ENCODE results near the gene STARD13. TPM values are rescaled to one million over a fixed set of nuclear protein-coding genes. Genes with fewer than 3 reads are reported as not detected.

STARD13 gene
- total and polyA plus RNA-seq, 2 donors: 26.7 to 67.8 TPM

DNA sequence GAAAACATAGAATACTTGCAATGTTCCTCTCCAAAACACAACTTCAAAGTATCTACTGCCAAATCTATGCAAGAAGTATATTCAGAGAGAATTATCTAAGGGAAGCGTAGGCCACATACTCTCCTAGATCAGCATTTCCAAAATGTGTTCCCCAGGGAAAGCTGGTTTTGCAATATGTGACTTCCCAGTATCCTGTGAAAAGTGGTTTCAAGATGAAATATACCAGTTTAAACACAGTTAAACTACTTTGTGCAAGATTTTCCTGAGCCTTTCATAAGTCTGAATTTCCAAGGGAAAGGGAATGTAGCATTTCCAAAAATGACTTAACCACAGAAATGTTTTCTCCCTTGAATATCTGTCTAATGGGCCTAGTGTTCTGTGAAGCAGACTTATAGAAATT, 7.6 kb downstream of the STARD13 start:
- no peaks in the 10 kb centered on the region for H3K4me1 ChIP-seq (ENCODE audit: insufficient read depth)

DNA sequence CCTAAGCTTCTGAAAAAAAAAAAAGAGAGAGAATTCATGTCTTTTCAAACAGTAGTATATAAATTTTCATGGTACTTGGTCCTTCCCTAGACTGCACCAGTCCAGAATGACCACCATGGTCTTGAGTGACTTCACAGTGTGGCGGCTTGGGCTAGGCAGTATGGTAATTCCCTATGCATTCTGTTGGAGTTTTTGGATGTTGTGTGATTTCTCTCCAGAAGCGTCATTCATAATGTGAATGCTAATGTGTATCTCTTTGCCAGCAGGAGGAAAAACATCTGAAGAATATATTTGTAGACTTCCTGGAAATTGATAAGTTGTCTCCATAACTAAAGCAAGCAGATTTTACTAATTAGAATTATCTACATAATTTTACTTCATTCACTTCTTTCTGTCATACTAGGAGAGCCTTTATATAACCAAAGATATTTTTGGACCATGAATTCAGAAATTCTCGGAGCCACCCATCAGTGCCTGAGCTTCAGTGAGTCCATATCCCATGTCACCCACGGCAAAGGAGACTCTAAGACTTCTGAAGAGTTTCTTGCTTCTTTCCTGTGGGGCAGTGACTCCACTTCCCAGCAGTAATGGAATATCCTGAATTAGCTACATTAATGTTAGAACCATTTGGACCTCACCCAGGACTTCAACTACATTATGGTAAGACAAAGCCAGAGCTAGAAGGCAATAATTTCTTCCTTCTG, 8.4 kb downstream of the STARD13 start:
- Histone ChIP-seq H3K4me3 (ENCODE audit: low read depth, low read length) (no peak overlapping the region), H3K27ac (ENCODE audit: low read depth) (no peak overlapping the region), H3K36me3 (ENCODE audit: insufficient read depth) (no peaks in the 10 kb centered on the region), H3K4me1 (ENCODE audit: insufficient read depth) (no peaks in the 10 kb centered on the region)
- no peak for DNase-seq (ENCODE audit: extremely low spot score)
- WGBS: 85% methylated on average over 4 of the region's 4 CpGs

More for the DNA sequence above, 7.6 kb downstream of the STARD13 start:
- DNase-seq (ENCODE audit: extremely low spot score): no peak
- no peaks in the 10 kb centered on the region for H3K36me3 ChIP-seq (ENCODE audit: insufficient read depth)
- no peak overlapping the region for H3K4me3 ChIP-seq (ENCODE audit: low read depth, low read length)
- no peak overlapping the region for H3K27ac ChIP-seq (ENCODE audit: low read depth)
- 78% methylated on average over 1 of the region's 1 CpG for WGBS

DNA sequence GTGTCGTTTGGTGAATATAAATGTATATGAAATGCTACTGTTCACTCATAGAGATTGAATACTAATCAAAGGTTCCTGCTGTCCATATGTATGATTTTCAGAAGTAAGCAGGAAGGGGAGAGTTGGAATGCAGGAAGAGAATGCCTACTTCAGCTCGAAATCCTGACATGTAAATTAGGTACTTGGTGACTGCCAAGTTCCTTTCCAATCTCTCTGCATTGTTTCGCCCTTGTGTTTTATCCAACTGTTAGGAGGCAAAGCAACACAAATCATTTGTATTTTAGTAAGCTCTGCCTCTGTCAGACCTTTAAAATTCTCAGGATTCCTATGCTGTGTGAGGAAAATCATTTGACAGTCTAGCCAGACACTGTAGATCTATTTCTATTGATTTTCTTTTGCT, 9.0 kb downstream of the STARD13 start:
- no peak for DNase-seq (ENCODE audit: extremely low spot score)
- H3K4me1 ChIP-seq (ENCODE audit: insufficient read depth): no peaks in the 10 kb centered on the region
- no peak overlapping the region for H3K27ac ChIP-seq (ENCODE audit: low read depth)
- H3K36me3 ChIP-seq (ENCODE audit: insufficient read depth): no peaks in the 10 kb centered on the region
- WGBS: 39% methylated on average over 3 of the region's 3 CpGs
- no peak overlapping the region for H3K4me3 ChIP-seq (ENCODE audit: low read depth, low read length)

DNA sequence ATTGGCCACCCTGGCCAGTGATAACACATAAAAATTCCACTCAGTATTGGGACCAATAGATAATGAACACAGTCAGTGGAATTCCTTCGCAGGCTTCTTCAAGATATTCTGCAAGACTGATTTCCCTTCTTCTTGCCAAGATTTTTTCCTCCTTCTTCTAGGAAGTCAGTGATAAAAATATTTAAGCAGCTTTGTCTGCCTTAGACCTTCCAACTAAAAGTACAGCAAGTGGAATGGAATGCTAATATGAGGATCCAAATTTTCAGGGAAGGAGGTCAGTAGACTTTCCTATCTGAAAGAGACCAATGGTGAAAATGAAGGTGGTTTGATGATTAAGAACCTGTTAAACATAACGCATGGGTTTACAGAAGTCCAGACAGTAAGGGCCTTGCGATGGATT, 9.6 kb downstream of the STARD13 start:
- 50% methylated on average over 3 of the region's 3 CpGs for WGBS
- Histone ChIP-seq H3K36me3 (ENCODE audit: insufficient read depth) (no peaks in the 10 kb centered on the region), H3K27ac (ENCODE audit: low read depth) (no peak overlapping the region), H3K4me3 (ENCODE audit: low read depth, low read length) (no peak overlapping the region), H3K4me1 (ENCODE audit: insufficient read depth) (peaks cover 1% of the 10 kb centered on the region)
- DNase-seq (ENCODE audit: extremely low spot score): no peak

DNA sequence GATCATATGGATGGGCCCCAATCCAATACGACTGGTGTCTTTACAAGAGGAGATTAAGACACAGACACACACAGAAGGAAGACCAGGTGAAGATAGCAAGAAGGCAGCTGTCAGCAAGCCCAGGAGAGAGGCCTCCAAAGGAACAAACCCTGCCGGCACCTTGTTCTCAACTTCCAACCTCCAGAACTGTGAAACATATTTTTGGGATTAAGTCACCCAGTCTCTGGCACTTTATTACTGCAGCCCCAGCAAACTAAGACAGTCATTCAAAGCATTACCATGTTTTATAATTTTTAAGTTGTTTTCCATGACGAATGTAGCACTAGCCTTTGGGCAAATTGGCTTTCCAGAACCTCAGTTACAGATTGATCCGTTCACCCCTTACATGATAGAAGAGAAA, 11.3 kb downstream of the STARD13 start:
- Histone ChIP-seq H3K4me3 (ENCODE audit: low read depth, low read length) (no peak overlapping the region), H3K4me1 (ENCODE audit: insufficient read depth) (peaks cover 1% of the 10 kb centered on the region), H3K36me3 (ENCODE audit: insufficient read depth) (no peaks in the 10 kb centered on the region), H3K27ac (ENCODE audit: low read depth) (no peak overlapping the region)
- no peak for DNase-seq (ENCODE audit: extremely low spot score)
- WGBS: 84% methylated on average over 4 of the region's 4 CpGs

DNA sequence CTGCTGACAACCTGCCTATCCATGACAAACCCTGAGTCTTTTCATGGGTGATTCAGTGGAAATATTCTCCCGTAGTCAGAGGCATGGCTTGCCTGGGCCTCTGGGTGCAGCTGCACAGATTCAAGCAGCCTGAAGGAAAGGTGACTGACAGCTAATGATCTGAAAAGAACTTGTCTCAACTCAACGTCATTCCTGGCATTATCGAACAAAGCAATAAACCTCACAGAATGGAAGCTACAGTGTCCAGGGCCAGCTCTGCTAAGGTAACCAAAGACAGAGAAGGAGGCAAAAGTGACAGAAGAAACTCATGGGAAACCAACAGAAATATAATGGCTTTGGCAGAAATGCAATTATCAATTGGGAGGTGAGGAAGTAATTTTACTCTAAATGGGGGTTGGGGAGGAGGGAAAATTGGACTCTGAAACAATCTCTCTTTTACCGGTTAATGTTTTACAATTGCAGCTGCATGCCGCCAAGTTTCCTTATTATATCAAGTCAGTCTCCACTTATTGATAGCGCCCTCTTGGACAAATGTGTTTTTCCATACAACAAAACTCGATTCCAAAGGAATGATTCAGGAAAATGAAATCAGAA, 12.9 kb downstream of the STARD13 start:
- Histone ChIP-seq H3K36me3 (ENCODE audit: insufficient read depth) (no peaks in the 10 kb centered on the region), H3K4me1 (ENCODE audit: insufficient read depth) (peaks cover 3% of the 10 kb centered on the region), H3K27ac (ENCODE audit: low read depth) (no peak overlapping the region), H3K4me3 (ENCODE audit: low read depth, low read length) (no peak overlapping the region)
- WGBS: 80% methylated on average over 7 of the region's 7 CpGs
- DNase-seq (ENCODE audit: extremely low spot score): no peak

DNA sequence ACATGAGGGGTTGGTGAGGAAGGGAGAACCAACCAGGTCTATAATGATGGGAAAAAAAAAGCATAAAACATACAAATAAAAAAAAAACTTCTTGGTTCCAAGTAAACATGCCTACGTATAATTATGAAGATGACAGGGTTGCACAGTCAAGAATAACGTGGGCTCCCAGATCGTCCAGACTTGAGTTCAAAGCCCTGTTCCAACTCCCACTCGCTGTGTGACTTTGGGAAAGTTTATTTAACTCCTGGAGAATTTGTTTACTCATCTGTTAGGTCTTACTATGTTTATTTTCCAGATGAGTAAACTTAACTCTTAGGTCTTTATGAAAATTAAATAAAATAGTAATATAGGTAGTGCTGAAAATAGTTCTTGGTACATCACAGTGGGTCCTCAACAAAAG, 13.8 kb downstream of the STARD13 start:
- Histone ChIP-seq H3K27ac (ENCODE audit: low read depth) (no peak overlapping the region), H3K36me3 (ENCODE audit: insufficient read depth) (no peaks in the 10 kb centered on the region), H3K4me3 (ENCODE audit: low read depth, low read length) (no peak overlapping the region), H3K4me1 (ENCODE audit: insufficient read depth) (peaks cover 3% of the 10 kb centered on the region)
- WGBS: 73% methylated on average over 4 of the region's 4 CpGs
- no peak for DNase-seq (ENCODE audit: extremely low spot score)

DNA sequence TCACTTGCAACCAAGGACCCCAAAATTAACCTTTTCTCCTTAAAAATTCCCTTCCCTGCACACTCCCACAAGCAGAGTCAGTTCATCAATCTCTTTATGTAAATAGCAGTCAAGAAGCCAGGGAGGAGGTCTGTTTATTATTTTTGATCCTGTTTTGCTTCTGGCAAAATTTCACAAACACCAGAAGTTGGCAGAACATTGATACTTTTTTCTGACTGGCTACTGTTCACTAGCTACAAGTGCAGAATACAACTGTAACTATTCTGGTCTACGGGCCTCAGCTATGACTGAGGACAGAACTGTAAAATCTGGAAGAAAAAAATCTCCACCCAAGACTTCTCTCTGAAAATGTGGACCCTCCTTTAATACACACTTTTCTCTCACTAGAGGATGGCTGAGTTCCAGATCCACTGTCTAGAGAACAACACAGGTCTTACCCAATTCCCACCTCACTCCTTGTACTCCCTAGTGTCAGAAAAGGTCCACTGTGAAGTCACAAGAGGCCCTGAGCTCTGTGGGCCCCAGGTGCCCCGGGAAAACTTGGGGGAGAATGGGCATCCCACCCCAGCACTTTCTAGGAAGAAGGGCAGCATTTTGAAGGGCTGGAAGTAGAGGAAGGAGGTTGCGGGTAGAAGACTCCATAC, 14.5 kb downstream of the STARD13 start:
- H3K4me3 ChIP-seq (ENCODE audit: low read depth, low read length): no peak overlapping the region
- H3K36me3 ChIP-seq (ENCODE audit: insufficient read depth): no peaks in the 10 kb centered on the region
- DNase-seq (ENCODE audit: extremely low spot score): no peak
- H3K27ac ChIP-seq (ENCODE audit: low read depth): no peak overlapping the region
- 61% methylated on average over 3 of the region's 3 CpGs for WGBS
- peaks cover 3% of the 10 kb centered on the region for H3K4me1 ChIP-seq (ENCODE audit: insufficient read depth)

DNA sequence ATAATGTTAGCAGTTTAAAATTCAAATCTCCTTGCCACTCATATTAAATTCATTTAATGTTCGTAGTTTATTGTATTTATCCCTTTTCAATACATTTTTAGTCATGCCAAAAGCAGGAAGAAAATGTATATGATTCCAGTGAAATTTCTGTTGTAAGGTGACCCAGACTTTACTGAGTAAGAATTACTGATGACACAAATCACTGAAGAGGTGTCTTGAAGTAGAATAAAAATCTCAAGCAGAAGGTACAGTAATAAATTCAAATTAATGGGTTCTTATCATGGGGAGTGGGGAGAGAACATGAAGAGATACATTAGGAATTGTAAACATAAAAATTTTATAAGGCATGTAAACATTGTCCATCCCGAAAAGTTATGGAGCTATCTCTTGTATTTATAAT, 19.9 kb downstream of the STARD13 start:
- peaks cover 1% of the 10 kb centered on the region for H3K4me1 ChIP-seq (ENCODE audit: insufficient read depth)
- 62% methylated on average over 2 of the region's 2 CpGs for WGBS
- no peak for DNase-seq (ENCODE audit: extremely low spot score)

DNA sequence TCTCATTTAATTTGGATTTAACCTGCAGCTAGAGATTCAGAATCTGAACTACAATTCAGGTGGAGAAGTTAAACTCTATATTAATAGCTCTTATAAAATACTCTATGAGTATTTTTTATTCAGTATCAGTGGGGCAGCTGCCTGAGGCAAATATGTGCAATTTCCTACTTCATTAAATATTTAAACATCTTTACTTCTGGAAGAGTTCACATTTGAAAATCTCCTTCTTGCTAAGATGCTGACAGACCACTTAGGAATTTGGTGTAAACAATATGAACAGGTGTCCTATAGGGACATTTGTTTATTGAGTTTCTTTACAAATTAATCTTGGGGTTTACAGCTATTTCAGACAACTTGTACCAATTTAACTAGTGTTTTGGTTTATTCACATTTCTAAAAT, 20.4 kb downstream of the STARD13 start:
- Histone ChIP-seq H3K27ac (ENCODE audit: low read depth) (no peak overlapping the region), H3K36me3 (ENCODE audit: insufficient read depth) (no peaks in the 10 kb centered on the region), H3K4me3 (ENCODE audit: low read depth, low read length) (no peak overlapping the region), H3K4me1 (ENCODE audit: insufficient read depth) (peaks cover 1% of the 10 kb centered on the region)
- no peak for DNase-seq (ENCODE audit: extremely low spot score)

More for the DNA sequence above, 19.9 kb downstream of the STARD13 start:
- H3K4me3 ChIP-seq (ENCODE audit: low read depth, low read length): no peak overlapping the region
- H3K27ac ChIP-seq (ENCODE audit: low read depth): no peak overlapping the region
- no peaks in the 10 kb centered on the region for H3K36me3 ChIP-seq (ENCODE audit: insufficient read depth)

DNA sequence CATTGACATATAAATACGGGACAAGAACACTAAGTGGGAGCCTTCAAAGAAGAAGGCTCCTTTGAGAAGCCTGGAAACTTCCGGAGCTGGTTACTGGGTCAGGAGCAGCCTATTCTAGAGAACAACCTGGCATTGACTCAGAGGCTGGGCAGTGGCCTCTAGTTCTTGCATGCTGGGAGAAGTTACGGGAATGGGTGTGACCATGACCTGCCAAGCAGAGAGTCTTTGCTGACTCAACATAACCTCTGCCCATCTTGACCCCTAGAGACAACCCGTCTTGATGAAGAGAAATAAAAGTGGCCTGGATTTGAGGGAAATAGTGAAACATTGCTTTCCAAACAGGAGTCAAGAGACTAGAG, 21.0 kb downstream of the STARD13 start:
- H3K4me1 ChIP-seq (ENCODE audit: insufficient read depth): peaks cover 1% of the 10 kb centered on the region

DNA sequence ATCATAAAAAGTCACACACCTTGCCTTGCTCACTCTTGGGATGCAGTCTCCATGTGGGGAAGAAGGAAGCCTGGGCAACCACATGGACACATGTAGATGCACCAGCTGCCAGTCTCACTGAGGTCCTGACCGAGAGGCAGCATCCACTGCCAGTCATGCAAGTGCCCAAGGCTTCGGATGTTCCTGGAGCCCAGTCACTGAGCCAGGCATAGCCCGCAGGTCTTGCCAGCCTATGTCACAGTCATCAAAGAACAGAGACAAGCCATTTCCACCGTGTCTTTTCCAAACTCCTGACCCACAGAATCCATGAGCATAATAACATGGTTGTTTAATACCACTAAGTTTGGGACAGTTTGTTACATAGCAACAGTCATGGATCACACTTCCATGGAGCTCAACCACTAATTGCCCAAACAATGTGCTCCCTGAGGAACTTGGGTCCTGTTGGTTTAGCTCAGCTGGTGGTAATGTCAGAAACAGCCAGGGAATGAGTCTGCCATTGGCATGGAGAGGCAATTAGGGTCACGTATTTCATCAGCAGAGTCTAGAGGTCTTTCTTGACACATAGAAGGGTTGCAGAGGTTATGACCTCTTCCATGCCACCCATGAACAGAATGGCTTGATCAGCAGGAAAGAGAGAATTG, 21.5 kb downstream of the STARD13 start:
- H3K4me3 ChIP-seq (ENCODE audit: low read depth, low read length): no peak overlapping the region
- no peak for DNase-seq (ENCODE audit: extremely low spot score)
- WGBS: 95% methylated on average over 5 of the region's 5 CpGs
- H3K27ac ChIP-seq (ENCODE audit: low read depth): no peak overlapping the region
- H3K36me3 ChIP-seq (ENCODE audit: insufficient read depth): no peaks in the 10 kb centered on the region
- peaks cover 1% of the 10 kb centered on the region for H3K4me1 ChIP-seq (ENCODE audit: insufficient read depth)

More for the DNA sequence above, 21.0 kb downstream of the STARD13 start:
- DNase-seq (ENCODE audit: extremely low spot score): no peak
- WGBS: 84% methylated on average over 4 of the region's 4 CpGs
- Histone ChIP-seq H3K36me3 (ENCODE audit: insufficient read depth) (no peaks in the 10 kb centered on the region), H3K27ac (ENCODE audit: low read depth) (no peak overlapping the region), H3K4me3 (ENCODE audit: low read depth, low read length) (no peak overlapping the region)

DNA sequence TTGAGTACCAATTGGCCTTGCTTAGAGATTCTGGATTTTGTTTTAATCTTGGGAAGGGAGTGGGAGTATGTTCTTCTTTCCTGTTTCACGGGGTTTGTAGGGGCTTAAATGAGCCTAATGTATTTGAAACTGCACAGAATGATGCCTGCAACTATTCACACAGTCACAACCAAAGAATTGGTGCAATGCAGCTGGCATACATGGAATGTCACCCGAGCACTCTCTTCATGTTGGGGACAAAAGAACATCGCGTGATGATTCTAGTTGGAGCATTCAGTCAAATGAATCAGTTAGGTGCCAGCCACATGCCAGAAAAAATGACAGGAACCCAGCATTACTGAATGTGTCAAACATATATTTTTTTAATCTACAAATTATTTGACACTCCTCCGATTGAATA, 22.1 kb downstream of the STARD13 start:
- Histone ChIP-seq H3K4me1 (ENCODE audit: insufficient read depth) (peaks cover under 1% of the 10 kb centered on the region), H3K27ac (ENCODE audit: low read depth) (no peak overlapping the region)
- 83% methylated on average over 5 of the region's 5 CpGs for WGBS

DNA sequence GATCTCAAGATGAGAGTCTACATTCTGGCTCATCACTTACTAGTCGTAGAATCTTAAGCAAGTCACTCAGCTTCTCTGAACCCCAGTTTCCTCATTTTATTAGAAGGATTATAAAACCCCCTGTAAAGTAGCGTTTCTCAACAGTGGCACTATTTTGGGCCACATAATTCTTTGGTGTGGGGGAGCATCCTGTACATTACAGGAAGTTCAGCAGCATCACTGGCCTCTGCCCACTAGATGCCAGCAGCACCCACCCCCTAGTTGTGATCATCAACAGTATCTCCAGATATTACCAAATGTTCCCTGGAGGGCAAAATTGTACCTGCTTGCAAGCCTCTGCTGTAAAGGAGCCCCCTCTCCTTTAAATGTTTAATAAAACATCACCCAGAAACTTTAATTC, 22.6 kb downstream of the STARD13 start:
- H3K36me3 ChIP-seq (ENCODE audit: insufficient read depth): no peaks in the 10 kb centered on the region
- no peak for DNase-seq (ENCODE audit: extremely low spot score)
- H3K4me3 ChIP-seq (ENCODE audit: low read depth, low read length): no peak overlapping the region
- WGBS: 75% methylated on average over 2 of the region's 2 CpGs
- H3K27ac ChIP-seq (ENCODE audit: low read depth): no peak overlapping the region
- H3K4me1 ChIP-seq (ENCODE audit: insufficient read depth): no peaks in the 10 kb centered on the region

More for the DNA sequence above, 22.1 kb downstream of the STARD13 start:
- no peak overlapping the region for H3K4me3 ChIP-seq (ENCODE audit: low read depth, low read length)
- no peak for DNase-seq (ENCODE audit: extremely low spot score)
- H3K36me3 ChIP-seq (ENCODE audit: insufficient read depth): no peaks in the 10 kb centered on the region

Measured in urinary bladder (tissue), 4 donors.